ENCODE measurements around the gene PDCD6IP.

- TF ChIP-seq CTCF (conservative IDR thresholded peaks at IDR 0.05; ENCODE audit: low read length) (no peak), EZH2phosphoT487 (IDR thresholded peaks at IDR 0.05; ENCODE audit: borderline replicate concordance) (no peak)
These were observed 32.6 kb downstream of the PDCD6IP start for GRCh38 chr3:33831053-33831452.

Data from Loucy (cell line).